KMS-11 (cell line): Measurements from ENCODE around the gene DNAH11.
A peak's percentile ranks its signal among the peaks of the same experiment; 100 is the strongest.

Source experiments
- H2AFZ ChIP-seq: fragments of 200-600 bp; sonication (generic); 2 replicates; pipeline ENCODE4 v1.6.1; 2016; ENCODE audit warnings: antibody characterized with exemption, mixed run types, low read depth
- H3K27ac ChIP-seq: fragments of 200-600 bp; sonication (generic); 2 replicates; pipeline ENCODE4 v1.6.1; 2016; ENCODE audit warnings: mild to moderate bottlenecking, mixed run types
- H3K27me3 ChIP-seq: fragments of 200-600 bp; sonication (generic); 2 replicates; pipeline ENCODE4 v1.6.1; 2017; ENCODE audit warnings: mild to moderate bottlenecking, low read depth, mixed run types, moderate library complexity; ENCODE audit not compliant: insufficient read depth
- H3K36me3 ChIP-seq: fragments of 200-600 bp; sonication (generic); 2 replicates; pipeline ENCODE4 v1.6.1; 2017; ENCODE audit warnings: mild to moderate bottlenecking, mixed run types; ENCODE audit not compliant: insufficient read depth
- H3K4me1 ChIP-seq: fragments of 200-600 bp; sonication (generic); 2 replicates; pipeline ENCODE4 v1.6.1; 2016; ENCODE audit warnings: mild to moderate bottlenecking, low read depth, mixed run types; ENCODE audit not compliant: poor library complexity, severe bottlenecking
- H3K4me2 ChIP-seq: fragments of 200-600 bp; sonication (generic); 2 replicates; pipeline ENCODE4 v1.7.0; 2016; ENCODE audit warnings: mild to moderate bottlenecking, mixed run types
- H3K4me3 ChIP-seq: fragments of 200-600 bp; sonication (generic); IDR thresholded peaks from 2 replicates; pipeline ENCODE4 v1.6.1; 2017; ENCODE audit warnings: low read depth, low read length, mixed read lengths; ENCODE audit not compliant: insufficient read depth
- H3K79me2 ChIP-seq: fragments of 200-600 bp; sonication (generic); 2 replicates; pipeline ENCODE4 v1.6.1; 2016; ENCODE audit warnings: low read depth, mixed run types; ENCODE audit not compliant: insufficient read depth
- H3K9ac ChIP-seq: fragments of 200-600 bp; sonication (generic); 2 replicates; pipeline ENCODE4 v1.6.1; 2016; ENCODE audit warnings: mild to moderate bottlenecking, mixed run types
- H4K20me1 ChIP-seq: fragments of 200-600 bp; sonication (generic); 2 replicates; pipeline ENCODE4 v1.6.1; 2016; ENCODE audit warnings: mild to moderate bottlenecking, mixed run types; ENCODE audit not compliant: insufficient read depth
- TF ChIP-seq, protein P1 (sequence below): fragments of 200-600 bp; sonication (generic); conservative IDR thresholded peaks from 2 replicates; pipeline ENCODE4 v1.6.1; 2017; ENCODE audit warnings: low read depth, mild to moderate bottlenecking, antibody characterized with exemption, low read length, moderate library complexity, mixed read lengths

Gene DNAH11

DNA sequence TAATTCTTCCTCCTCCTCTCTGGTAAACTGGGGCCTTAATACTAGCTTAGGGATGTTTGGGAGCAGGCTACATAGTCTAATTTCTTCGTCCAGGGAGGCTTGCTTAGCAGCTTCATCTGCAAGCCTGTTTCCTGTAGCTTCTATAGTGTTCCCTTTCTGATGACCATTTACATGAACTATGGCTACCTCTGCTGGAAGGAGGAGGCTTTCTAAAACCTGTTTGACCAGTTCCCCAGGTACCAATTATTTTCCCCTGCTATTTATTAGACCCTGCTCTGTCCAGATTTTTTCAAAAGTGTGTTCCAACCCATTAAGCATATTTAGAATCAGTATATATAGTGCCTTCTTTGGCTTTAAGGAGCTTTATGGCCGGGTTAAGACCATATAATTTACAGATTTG lies 38.8 kb upstream of the DNAH11 start:
- TF ChIP-seq, protein P1, sequence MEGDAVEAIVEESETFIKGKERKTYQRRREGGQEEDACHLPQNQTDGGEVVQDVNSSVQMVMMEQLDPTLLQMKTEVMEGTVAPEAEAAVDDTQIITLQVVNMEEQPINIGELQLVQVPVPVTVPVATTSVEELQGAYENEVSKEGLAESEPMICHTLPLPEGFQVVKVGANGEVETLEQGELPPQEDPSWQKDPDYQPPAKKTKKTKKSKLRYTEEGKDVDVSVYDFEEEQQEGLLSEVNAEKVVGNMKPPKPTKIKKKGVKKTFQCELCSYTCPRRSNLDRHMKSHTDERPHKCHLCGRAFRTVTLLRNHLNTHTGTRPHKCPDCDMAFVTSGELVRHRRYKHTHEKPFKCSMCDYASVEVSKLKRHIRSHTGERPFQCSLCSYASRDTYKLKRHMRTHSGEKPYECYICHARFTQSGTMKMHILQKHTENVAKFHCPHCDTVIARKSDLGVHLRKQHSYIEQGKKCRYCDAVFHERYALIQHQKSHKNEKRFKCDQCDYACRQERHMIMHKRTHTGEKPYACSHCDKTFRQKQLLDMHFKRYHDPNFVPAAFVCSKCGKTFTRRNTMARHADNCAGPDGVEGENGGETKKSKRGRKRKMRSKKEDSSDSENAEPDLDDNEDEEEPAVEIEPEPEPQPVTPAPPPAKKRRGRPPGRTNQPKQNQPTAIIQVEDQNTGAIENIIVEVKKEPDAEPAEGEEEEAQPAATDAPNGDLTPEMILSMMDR = no peak
- H3K36me3 ChIP-seq = no peaks in the 10 kb centered on the region
- H3K27ac ChIP-seq = no peak overlapping the region
- no peaks in the 10 kb centered on the region for H4K20me1 ChIP-seq
- no peaks in the 10 kb centered on the region for H3K4me1 ChIP-seq
- no peak overlapping the region for H3K4me3 ChIP-seq
- H3K27me3 ChIP-seq = no peaks in the 10 kb centered on the region
- H3K9ac ChIP-seq = no peak overlapping the region
- no peak overlapping the region for H3K4me2 ChIP-seq
- no peaks in the 10 kb centered on the region for H3K79me2 ChIP-seq
- no peak overlapping the region for H2AFZ ChIP-seq

DNA sequence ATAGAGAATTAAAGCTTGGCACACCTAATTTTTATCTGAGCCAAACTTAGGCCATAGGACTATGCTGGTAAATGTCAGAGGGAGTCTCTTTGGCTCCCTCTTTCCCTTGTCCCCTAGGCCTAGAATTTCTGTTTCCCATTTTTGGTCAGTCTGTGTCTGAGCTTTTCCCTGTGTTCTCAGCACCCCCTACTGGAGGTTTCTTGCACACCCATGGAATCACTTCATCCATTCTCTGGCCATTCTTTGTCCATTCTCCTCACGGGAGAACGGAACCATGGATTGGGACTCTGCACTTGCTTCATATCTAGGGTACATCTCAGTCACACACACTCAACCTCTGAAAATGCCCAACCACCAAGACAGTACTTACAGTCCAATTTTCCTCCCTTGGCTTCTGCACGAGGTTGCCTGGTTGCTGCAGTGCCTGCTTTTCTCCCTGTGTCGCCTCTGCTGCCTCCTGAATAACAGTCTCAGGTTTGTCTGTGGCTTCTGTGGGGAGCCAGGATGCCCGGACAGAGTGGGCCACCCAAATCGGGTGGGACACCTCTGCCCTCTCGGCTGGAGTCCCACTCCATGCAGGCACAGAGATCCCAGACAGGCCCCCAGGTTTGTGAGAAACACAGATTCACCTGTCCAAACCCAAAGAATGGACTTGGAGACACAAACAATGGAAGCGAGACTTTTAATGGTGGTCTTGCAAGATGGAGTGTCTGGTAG lies 35.1 kb upstream of the DNAH11 start:
- TF ChIP-seq, protein P1 = peak; percentile 56
- no peaks in the 10 kb centered on the region for H3K4me1 ChIP-seq
- H4K20me1 ChIP-seq = no peaks in the 10 kb centered on the region
- no peak overlapping the region for H3K9ac ChIP-seq
- no peaks in the 10 kb centered on the region for H3K36me3 ChIP-seq
- no peaks in the 10 kb centered on the region for H3K27me3 ChIP-seq
- H3K4me3 ChIP-seq = no peak overlapping the region
- no peak overlapping the region for H2AFZ ChIP-seq
- no peak overlapping the region for H3K27ac ChIP-seq
- H3K4me2 ChIP-seq = no peak overlapping the region
- no peaks in the 10 kb centered on the region for H3K79me2 ChIP-seq

DNA sequence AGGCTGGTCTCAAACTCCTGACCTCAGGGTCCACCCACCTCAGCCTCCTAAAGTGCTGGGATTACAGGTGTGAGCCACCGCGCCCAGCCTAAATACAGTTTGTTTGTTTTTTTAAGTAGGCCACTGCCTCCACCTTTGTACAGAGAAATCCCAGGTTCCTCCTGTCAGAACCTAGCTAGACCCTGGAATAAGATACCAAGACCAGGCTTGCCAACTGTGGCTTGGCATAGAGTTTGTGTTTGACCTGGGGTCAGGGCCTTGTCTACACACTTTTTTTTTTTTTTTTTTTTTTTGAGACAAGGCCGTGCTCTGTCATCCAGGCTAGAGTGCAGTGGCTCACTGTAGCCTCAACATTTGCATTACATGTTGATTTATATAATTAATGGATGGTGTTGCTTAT lies 34.3 kb upstream of the DNAH11 start:
- no peak overlapping the region for H2AFZ ChIP-seq
- no peak overlapping the region for H3K4me2 ChIP-seq
- no peaks in the 10 kb centered on the region for H3K4me1 ChIP-seq
- no peaks in the 10 kb centered on the region for H4K20me1 ChIP-seq
- no peak overlapping the region for H3K9ac ChIP-seq
- no peak overlapping the region for H3K27ac ChIP-seq
- TF ChIP-seq, protein P1 = no peak
- H3K27me3 ChIP-seq = no peaks in the 10 kb centered on the region
- no peaks in the 10 kb centered on the region for H3K36me3 ChIP-seq
- H3K79me2 ChIP-seq = no peaks in the 10 kb centered on the region
- no peak overlapping the region for H3K4me3 ChIP-seq

DNA sequence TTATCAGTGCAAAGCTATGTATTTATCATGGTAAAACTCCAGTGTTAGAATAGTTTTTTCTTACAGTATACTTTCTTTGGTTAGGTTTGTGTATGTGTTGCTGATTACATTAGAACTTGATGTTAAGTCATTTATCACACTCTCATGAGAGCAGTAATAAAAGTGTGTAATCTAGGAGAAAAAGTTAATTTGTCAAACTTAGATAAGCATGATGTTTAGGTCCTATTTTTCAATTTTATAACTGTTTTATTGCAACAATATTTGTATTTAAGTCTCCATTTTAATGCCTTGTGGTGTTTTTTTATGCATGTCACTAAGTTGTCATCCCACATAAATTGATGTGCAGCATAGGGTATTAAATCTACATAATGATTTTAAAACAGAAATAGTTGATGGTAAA lies 28.8 kb upstream of the DNAH11 start:
- Histone ChIP-seq H3K9ac (no peak overlapping the region), H3K4me3 (no peak overlapping the region), H3K36me3 (no peaks in the 10 kb centered on the region), H3K4me1 (no peaks in the 10 kb centered on the region), H3K27me3 (no peaks in the 10 kb centered on the region), H3K79me2 (no peaks in the 10 kb centered on the region), H2AFZ (no peak overlapping the region), H3K27ac (no peak overlapping the region), H3K4me2 (no peak overlapping the region), H4K20me1 (no peaks in the 10 kb centered on the region)
- TF ChIP-seq, protein P1 = no peak
